Osteoblast (primary cell): ENCODE data around the gene CNR2. TPM values are rescaled to one million over a fixed set of nuclear protein-coding genes. Genes with fewer than 3 reads are reported as not detected.
A peak's percentile ranks its signal among the peaks of the same experiment; 100 is the strongest.

ENCODE experiments used
- DNase-seq: peaks from one replicate; pipeline ENCODE4 v3.0.0; 2011; ENCODE audit warnings: low spot score, mixed read lengths; ENCODE audit not compliant: insufficient read length; ENCODE audit errors: missing footprints
- H2AFZ ChIP-seq: 2 replicates; pipeline ENCODE4 v1.6.0; 2011; ENCODE audit warnings: mild to moderate bottlenecking, low read length
- H3K27ac ChIP-seq: 2 replicates; pipeline ENCODE4 v1.5.1; 2011; ENCODE audit warnings: mild to moderate bottlenecking, low read depth, low read length, moderate library complexity
- H3K27me3 ChIP-seq: 2 replicates; pipeline ENCODE4 v1.6.0; 2012; ENCODE audit warnings: mild to moderate bottlenecking, control low read depth, inconsistent platforms, low read length, moderate library complexity; ENCODE audit not compliant: insufficient read depth
- H3K36me3 ChIP-seq: 2 replicates; pipeline ENCODE4 v1.5.1; 2011; ENCODE audit warnings: mild to moderate bottlenecking, low read length, control low read depth, moderate library complexity; ENCODE audit not compliant: insufficient read depth
- H3K4me1 ChIP-seq: 2 replicates; pipeline ENCODE4 v1.5.1; 2011; ENCODE audit warnings: mild to moderate bottlenecking, low read length, control low read depth, moderate library complexity; ENCODE audit not compliant: insufficient read depth
- H3K4me2 ChIP-seq: 2 replicates; pipeline ENCODE4 v1.6.0; 2011; ENCODE audit warnings: mild to moderate bottlenecking, low read length; ENCODE audit not compliant: insufficient read depth
- H3K4me3 ChIP-seq: fragments of 200-600 bp; sonication (generic); 3 replicates; pipeline ENCODE4 v1.5.1; 2012; ENCODE audit warnings: mild to moderate bottlenecking, low read length, inconsistent platforms; ENCODE audit not compliant: insufficient read depth
- H3K79me2 ChIP-seq: 2 replicates; pipeline ENCODE4 v1.6.0; 2012; ENCODE audit warnings: mild to moderate bottlenecking, low read length, control low read depth, inconsistent platforms; ENCODE audit not compliant: insufficient read depth
- H3K9me3 ChIP-seq: 2 replicates; pipeline ENCODE4 v1.5.1; 2011; ENCODE audit warnings: low read depth, low read length, control low read depth
- H4K20me1 ChIP-seq: 2 replicates; pipeline ENCODE4 v1.6.0; 2012; ENCODE audit warnings: mild to moderate bottlenecking, low read length, control low read depth; ENCODE audit not compliant: insufficient read depth
- total RNA-seq: library from RNA; depleted of rRNA; stranded (reverse); fragments of >200 nt; gene quantifications from 2 replicates; pipeline ENCODE4 v1.2.3, GENCODE V29; 2012
- TF ChIP-seq, protein P1 (sequence below): IDR thresholded peaks from 2 replicates; pipeline ENCODE4 v1.5.1; 2011; ENCODE audit warnings: mild to moderate bottlenecking, low read depth, low read length, moderate library complexity; ENCODE audit errors: extremely low read depth

CNR2 gene
- total RNA-seq, 1 donor, result not detected

DNA sequence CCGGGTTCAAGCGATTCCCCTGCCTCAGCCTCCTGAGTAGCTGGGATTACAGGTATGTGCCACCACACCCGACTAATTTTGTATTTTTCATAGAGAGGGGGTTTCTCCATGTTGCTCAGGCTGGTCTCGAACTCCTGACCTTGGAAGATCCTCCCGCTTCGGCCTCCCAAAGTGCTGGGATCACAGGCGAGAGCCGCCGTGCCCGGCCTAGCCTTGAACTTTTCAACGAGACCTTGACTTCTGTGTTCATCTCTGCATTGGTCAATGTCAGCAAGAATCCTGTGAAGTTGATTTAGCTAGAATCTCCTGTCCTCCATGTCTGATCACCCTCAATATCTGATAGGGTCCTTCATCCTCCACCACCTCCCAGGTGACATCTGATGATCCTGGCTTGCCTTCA, 11.4 kb upstream of the CNR2 start:
- Histone ChIP-seq H3K27me3 (no peaks in the 10 kb centered on the region), H4K20me1 (no peaks in the 10 kb centered on the region), H3K4me3 (no peak overlapping the region), H3K36me3 (no peaks in the 10 kb centered on the region), H2AFZ (no peak overlapping the region), H3K27ac (no peak overlapping the region), H3K4me2 (no peak overlapping the region), H3K9me3 (no peaks in the 10 kb centered on the region), H3K4me1 (peaks cover 7% of the 10 kb centered on the region), H3K79me2 (no peaks in the 10 kb centered on the region)
- TF ChIP-seq, protein P1, sequence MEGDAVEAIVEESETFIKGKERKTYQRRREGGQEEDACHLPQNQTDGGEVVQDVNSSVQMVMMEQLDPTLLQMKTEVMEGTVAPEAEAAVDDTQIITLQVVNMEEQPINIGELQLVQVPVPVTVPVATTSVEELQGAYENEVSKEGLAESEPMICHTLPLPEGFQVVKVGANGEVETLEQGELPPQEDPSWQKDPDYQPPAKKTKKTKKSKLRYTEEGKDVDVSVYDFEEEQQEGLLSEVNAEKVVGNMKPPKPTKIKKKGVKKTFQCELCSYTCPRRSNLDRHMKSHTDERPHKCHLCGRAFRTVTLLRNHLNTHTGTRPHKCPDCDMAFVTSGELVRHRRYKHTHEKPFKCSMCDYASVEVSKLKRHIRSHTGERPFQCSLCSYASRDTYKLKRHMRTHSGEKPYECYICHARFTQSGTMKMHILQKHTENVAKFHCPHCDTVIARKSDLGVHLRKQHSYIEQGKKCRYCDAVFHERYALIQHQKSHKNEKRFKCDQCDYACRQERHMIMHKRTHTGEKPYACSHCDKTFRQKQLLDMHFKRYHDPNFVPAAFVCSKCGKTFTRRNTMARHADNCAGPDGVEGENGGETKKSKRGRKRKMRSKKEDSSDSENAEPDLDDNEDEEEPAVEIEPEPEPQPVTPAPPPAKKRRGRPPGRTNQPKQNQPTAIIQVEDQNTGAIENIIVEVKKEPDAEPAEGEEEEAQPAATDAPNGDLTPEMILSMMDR, result no peak
- DNase-seq, result no peak

DNA sequence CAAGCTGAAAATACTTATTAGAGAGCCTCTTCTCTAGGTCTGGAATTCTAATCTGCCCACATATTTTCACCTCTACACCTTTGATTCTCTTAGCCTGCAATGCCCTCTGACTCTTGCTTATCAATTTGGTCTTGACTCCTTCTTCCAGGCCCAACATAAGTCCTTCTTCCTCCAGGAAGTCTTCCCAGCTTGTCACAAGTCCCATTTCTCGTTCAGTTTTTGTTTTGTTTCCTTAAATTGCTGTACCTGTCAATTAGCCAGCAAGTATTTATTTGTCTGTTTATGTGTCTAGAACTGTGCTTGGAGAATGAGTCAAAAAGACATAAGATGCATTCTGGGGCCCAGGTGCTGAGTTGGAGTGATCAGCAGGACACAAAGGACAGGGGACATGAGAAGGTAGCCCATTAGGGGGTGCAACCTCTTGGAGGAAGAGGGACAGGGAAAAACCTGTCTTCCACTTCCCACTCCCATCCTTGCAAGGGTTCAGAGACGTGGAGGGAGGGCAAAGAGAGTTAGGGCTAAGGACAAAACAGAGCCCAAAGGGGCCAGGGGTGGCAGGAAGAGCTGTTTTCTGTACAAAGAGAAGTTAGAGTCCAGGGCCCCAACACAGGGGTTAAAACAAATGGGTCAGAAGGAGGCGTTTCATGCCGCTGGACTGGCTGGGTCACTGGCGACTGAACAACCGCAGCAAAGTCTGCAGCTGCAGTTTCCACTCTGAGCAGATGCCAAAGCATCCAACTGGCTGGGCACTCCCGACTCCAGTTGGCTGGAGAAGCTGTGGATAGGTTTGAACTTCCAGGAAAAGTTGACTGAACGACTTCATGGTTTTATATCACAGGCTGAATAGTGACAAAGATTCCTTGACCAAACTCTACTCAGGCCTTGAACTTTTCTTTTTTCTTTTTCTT, 10.7 kb upstream of the CNR2 start:
- Histone ChIP-seq H3K4me3 (no peak overlapping the region), H3K4me2 (no peak overlapping the region), H2AFZ (peak overlapping the region; percentile 4), H4K20me1 (no peaks in the 10 kb centered on the region), H3K27ac (no peak overlapping the region), H3K9me3 (no peaks in the 10 kb centered on the region), H3K4me1 (peaks cover 7% of the 10 kb centered on the region), H3K27me3 (no peaks in the 10 kb centered on the region), H3K36me3 (no peaks in the 10 kb centered on the region), H3K79me2 (no peaks in the 10 kb centered on the region)
- TF ChIP-seq, protein P1, result no peak
- no peak for DNase-seq

DNA sequence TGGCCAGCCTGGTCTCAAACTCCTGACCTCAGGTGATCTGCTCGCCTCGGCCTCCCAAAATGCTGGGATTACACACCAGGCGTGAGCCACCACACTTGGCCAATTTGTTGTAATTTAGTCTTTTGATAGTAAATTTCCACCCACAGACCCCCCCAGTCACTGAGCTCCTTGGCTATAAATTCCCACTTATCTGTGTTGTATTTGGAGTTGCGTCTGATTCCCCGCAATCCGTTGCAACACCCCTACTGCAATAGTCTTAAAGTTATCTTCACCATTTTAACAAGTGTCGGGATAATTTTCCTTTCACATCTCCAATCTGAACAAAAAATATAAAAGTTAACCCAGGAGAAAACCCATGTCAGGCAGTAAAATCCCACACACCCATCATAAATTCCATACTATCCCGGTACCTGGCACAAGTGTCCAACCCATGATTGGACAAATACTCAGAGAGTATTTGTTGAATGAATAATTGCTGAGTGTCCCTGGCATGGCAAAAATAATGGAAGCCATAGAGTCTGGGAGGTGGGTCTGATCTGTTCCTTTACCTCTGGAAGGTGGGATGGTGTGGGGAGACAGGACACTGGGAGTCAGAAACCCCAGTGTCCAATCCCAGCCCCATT, 9.3 kb upstream of the CNR2 start:
- Histone ChIP-seq H3K27ac (no peak overlapping the region), H4K20me1 (no peaks in the 10 kb centered on the region), H3K36me3 (no peaks in the 10 kb centered on the region), H3K4me3 (no peak overlapping the region), H2AFZ (no peak overlapping the region), H3K4me1 (peaks cover 7% of the 10 kb centered on the region), H3K27me3 (no peaks in the 10 kb centered on the region), H3K9me3 (no peaks in the 10 kb centered on the region), H3K4me2 (no peak overlapping the region), H3K79me2 (no peaks in the 10 kb centered on the region)
- DNase-seq, result no peak
- TF ChIP-seq, protein P1, result no peak
